Raji (cell line): ENCODE measurements around the gene OSBPL9.

Experiments used
- POLR2A ChIP-seq: IDR thresholded peaks from 2 replicates; pipeline ENCODE4 v1.6.1; 2011; ENCODE audit warnings: low read depth, low read length, control low read depth; ENCODE audit not compliant: insufficient read depth

Gene OSBPL9

DNA sequence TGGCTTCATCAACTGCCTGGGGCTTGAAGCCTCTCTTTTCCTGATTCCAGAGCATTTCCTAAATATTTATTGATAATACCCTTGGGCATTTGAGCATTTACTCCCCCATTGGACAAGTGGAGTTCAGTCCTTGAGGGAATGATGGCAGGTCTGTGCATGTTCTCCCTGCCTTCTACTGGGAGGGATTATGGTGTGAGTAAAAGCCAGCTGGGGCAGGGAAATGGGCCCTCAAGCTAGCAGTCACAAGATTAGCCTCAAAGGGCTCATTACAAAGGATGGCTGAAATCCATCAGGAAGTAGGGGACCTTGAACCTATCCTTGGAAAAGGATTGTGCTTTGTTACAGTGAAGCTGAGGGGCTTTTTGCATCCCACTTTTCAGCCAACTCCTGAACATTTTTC lies 24.2 kb upstream of the OSBPL9 start:
- no peak for TF ChIP-seq POLR2A

DNA sequence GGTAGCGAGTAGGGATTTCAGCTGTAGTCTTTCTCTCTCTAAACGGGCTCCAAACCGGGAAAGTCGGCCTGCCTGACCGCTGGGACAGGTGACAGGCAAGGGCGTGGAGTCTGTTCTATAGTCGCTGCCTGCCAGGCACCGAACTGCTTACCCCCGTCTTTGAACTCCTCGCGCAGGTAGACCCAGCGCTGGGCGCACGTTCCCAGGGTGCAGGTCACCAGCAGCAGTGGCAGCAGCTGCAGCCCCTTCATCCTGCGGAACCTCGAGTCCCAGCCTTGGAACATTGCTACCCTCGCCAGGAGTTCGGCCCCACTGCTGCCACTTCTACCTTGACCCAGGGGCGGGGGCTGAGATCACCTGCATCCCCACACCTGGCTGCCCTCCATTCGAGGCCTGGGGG lies 22.2 kb upstream of the OSBPL9 start:
- no peak for TF ChIP-seq POLR2A

DNA sequence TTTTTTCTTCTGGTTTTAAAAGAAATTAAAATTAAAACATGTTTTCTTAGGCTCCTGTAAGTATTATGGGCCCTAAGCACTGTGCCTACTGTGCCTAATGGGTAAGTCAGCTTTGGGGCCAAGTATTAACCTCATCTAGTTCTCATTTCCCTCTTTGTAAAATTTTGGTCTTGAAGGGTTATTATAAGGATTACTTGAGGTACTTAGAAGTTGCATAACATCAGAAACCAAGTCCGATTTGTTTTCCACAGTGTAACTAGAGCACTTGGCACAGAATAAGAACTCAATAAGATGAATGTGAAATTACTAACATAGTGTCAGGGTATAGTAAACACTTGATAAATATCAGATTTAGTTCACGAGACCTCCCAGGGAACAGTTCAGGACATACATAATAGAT lies 16.4 kb upstream of the OSBPL9 start:
- TF ChIP-seq POLR2A, result no peak

DNA sequence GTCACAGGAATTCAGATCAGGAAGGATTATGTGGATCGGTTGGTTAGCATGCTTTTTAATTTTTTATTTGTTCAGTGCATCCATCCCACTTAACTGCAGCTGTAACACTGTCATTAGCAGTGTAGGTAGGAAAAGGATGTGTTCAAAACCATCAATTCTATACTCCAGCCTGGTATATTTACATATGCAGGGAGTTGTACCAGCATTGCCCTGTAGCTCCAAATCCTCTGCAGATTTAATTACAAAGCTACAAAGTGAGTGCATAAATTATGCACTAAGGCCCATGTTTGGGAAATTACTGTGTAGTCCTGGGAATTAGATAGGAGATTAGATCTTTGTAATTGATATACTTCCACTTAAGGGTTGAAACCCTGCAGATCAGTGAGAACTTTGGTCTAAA lies 15.9 kb upstream of the OSBPL9 start:
- TF ChIP-seq POLR2A, result no peak

DNA sequence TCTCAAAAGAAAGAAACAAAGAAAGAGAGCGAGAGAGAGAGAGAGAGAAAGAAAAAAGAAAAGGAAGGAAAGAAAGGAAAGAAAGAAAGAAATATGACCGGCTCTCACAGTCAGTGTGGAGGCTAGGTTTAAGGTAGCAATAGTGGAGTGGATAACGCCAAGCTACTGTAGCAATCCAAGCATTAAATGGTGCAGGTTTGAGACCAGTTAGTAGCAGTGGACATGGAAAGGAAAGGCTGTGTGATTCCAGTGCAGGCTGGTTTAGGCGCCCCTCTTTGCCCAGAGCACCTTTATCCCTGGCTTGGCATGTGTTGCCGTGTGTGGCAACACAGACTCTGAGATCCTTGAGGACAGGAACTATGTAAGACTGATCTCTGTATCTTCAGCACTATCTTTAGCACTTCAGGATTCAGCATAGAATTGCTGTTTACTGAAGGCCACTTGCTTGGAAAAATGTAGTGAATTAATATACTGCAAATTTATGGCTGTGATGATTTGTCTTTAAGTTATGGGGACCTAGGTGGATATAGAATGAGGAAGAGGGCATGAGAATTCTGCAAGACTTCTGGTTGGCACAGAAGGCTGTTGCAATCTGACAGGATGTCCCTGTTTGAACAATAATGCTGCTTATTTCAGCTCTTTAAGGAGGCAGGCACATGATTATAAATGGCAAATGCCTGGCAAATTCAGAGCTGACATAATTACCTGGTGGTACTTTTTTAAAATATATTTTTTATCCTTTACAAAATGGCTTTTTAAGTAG lies 10.8 kb upstream of the OSBPL9 start:
- no peak for TF ChIP-seq POLR2A

DNA sequence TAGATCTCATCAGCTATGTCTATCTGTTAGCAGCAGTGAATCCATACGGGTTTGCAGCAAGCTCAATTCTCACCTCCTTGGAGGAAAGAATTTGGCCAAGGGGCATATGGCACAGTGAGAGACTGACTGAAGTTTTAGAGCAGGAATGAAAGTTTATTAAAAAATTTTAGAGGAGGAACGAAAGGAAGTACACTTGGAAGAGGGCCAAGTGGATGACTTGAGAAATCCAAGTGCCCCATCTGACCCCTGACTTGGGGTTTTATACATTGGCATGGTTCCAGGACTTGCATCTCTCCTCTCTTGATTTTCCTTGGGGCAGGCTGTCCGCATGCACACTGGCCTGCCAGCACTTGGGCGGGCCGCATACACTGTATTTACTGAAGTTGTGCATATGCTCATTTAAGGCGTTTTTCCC lies 9.2 kb upstream of the OSBPL9 start:
- TF ChIP-seq POLR2A, result no peak

DNA sequence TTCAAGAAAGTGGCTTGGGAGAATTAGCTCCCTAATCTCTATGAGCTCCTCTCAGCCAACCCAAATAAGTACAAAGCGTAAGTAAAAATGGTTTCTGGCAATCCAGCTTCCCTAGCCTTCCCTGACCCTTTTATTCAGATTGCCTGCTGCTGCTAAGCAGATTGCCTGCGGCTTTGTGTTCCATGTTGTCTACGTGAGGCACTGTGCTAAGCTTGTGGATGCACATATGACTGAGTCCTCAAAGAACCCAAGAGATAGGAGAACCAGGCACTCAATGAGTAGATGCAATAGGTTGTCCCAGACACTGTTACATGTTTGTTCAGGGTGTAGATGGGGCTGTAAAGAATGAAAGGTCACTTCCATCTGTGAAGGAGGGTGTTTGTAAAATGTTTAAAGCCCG lies 6.3 kb upstream of the OSBPL9 start:
- TF ChIP-seq POLR2A, result no peak

DNA sequence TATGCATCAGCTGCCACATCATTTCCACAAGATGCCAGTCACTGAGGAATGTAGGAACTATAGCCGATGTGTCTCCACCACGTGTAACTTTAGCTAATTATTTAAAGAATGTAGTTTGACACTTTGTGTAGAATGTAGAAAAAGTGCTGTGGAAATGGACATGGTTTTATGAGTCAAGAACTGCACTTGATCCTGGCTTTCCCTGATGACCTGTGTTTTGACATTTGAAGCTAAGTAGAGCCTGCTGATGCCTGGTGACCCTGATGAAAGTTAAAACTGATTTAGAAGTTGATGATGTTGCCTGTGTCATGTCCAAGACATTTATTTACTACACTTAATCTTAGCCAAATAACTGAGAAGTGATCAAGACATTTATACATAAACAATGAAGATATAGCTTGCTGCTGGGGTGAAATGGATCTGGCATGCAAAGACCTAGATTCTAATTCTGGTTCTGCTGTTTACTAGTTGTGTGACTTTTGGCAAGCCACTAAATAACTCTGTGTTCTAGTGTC lies 4.4 kb upstream of the OSBPL9 start:
- TF ChIP-seq POLR2A, result no peak

DNA sequence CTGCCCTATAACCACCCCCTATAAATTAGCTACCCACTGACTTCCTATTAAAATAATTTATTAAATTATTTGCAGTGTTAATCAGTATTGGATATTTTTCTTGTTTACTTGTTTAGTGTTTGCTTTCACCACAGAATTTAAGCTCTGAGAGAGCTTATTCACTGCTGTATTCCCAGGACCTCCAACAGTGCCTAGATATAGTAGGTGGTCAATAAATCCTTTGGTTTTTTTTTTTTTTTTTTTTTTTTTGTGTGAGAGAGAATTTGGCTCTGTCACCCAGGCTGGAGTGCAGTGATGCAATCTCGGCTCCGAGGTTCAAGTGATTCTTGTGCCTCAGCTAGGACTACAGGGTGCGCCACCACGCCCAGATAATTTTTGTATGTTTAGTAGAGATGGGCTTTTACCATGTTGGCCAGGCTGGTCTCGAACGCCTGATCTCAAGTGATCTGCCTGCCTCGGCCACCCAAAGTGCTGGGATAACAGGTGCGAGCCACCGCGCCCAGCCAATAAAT lies 1.1 kb upstream of the OSBPL9 start:
- no peak for TF ChIP-seq POLR2A

DNA sequence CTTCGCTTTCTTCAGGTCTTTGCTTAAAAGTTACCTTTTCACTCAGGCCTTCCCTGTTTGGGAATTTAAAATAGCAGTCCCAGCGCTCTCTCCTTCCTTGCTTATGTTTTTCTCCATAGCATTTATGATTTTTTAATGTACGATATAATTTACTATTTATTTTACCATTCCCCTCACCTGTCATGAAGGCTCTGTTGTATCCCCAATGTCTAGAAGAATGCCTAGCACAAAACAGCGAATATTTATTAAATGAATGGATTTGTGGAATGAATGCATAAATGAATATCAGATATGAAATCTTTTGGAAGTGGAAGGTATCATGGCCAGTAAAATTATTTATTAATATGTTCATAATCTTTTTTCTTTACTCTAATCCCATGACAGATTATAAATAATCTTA lies 402 bp upstream of the OSBPL9 start:
- no peak for TF ChIP-seq POLR2A

DNA sequence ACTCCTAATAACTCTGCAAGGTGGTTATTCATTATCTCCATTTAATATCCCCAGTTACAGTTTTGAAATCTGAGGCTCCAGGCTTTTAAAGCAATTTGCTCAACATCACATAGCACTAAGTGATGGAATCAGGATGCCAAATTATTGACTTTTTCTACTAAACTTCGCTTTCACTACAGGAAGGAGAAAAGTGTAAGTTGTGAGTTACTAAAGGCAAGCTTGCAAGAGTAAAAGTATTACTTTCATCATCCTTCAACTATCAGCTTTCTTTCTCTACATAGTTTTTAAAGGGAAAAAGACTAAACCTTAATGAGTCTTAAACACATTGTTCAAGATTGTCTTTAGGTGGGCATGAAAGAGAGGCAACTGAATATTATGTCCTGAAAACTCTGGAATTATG lies 1.8 kb downstream of the OSBPL9 start:
- TF ChIP-seq POLR2A, result no peak

DNA sequence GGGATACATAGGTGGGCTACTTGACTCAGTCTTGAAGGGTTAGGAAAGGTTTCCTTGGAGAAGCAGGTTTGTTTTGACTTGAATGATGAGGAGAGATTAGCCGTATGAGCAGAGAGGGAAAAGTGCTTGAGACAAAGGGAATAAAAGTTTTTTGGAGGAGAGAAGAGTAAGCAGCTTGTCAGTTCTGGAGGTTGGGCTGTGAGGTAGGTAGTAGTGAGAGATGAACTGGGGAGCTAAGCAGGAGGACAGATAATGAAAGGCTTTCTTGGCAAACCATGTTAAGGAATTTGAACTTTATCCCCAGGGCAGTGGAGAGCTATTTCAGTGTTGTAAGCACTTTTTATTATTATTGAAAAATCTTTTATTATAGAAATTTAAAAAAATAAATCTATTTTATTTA lies 3.6 kb downstream of the OSBPL9 start:
- no peak for TF ChIP-seq POLR2A

DNA sequence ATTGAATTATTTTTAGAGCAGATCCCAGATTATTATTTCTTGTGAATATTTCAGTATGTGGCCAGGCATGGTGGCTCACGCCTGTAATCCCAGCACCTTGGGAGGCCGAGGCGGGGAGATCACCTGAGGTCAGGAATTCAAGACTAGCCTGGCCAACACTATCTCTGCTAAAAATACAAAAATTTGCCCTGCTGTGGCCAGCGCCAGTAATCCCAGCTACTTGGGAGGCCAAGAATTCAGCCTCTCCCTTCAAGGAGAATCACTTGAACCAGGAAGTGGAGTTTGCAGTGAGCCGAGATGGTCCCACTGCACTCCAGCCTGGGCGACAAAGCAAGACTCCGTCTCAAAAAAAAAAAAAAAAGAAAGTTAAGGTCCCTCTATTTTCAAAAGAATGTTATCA lies 4.3 kb downstream of the OSBPL9 start:
- no peak for TF ChIP-seq POLR2A

DNA sequence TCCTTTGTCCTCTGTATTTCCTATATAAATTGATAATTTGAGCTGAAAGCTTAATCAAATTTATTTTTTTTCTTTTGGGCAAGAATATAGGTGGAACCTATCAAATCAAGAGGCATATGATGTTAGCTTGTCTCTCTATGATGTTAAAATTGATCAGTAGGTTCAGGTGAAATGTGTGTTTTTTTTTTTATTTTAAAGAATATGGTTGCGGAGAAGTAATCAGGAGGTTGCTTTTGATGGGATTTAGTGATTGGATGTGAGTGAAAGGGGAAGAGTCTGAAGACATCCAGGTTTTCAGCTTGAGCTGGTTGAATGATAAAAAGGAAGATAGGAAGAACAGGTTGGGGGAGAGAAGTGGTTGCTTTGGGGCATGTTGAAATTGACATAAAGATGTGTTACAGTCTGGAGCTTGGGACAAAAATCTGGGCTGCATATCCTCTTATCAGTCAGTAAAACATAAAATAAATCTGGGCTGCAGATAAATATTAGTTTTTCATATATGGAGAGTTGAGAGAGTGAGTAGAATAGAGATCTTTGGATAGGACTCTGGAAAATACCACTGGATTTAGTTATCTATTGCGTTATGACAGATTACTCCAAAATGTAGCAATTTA lies 5.1 kb downstream of the OSBPL9 start:
- TF ChIP-seq POLR2A, result no peak

DNA sequence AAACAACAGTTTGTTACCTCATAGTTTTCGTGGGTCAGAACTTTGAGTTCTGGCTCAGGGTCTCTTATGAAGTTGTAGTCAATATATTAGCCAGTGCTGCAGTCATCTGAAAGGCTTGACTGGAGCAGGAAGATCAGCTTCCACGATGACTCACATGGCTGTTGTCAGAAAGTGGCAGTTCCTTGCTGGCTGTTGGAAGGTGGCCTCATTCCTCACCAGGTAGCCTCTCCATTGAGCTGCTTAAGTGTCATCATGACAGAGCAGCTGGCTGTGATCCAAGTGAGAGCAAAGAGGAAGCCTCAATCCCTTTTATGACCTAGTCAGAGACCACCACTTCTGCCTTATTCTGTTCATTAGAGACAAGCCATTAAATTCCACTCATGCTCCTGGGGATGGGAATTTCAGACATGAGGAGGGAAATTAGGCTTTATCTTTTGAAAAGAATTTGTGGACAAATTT lies 5.6 kb downstream of the OSBPL9 start:
- no peak for TF ChIP-seq POLR2A

DNA sequence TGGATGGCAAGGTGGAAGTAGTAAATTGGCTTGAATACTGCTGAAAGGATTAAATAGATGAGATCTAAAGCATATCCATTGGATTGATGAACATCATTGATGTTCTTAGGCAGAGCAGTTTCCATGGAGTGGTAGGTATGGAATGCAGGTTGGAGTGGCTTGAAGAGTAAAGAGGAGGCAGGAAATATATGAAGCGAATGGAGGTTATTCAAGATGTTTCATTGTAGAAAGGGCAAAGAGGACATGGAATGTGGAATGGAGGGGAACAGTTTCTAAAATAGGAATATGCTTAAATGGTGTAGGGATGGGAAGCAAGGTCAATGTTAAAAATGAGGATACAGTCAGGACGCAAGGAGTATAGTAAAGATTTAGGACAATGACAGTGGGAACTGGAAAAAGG lies 6.1 kb downstream of the OSBPL9 start:
- no peak for TF ChIP-seq POLR2A
